B cell (primary cell): ENCODE results near the gene WSB2. TPM values are rescaled to one million over a fixed set of nuclear protein-coding genes. Genes with fewer than 3 reads are reported as not detected.
"Not testable (repeated sequence)": the region's sequence is repeated elsewhere in the genome, so short reads cannot be mapped to it uniquely, and the experiment has no call there.

Experiments used
- ATAC-seq: fragments of 200-7000 bp; cut with Tn5 transposase; one replicate; pipeline ENCODE4 v1.10.0; 2021; ENCODE audit warnings: low read depth, mild to moderate bottlenecking, moderate number of reproducible peaks, moderate library complexity
- CTCF ChIA-PET: fragments of 350-600 bp; sonication (Branson Sonifier 250); formaldehyde crosslinking; loops from one replicate; lab custom pipeline; 2021; ENCODE audit warnings: antibody characterized with exemption, inconsistent platforms; lab: Charles Lee
- POLR2A ChIA-PET: fragments of 350-600 bp; sonication (Branson Sonifier 250); formaldehyde crosslinking; loops from one replicate; lab custom pipeline; 2021; ENCODE audit warnings: antibody characterized with exemption; lab: Charles Lee
- DNase-seq: peaks from one replicate; pipeline ENCODE4 v3.0.0; 2013
- H2AFZ ChIP-seq: 2 replicates; pipeline ENCODE4 v1.6.1; 2012; ENCODE audit warnings: mild to moderate bottlenecking, low read depth, low read length; ENCODE audit not compliant: insufficient read depth, poor library complexity, severe bottlenecking
- H3K27ac ChIP-seq, 2 donors: 1 replicate in 1 of 2; 2 replicates in 1 of 2; pipeline ENCODE4 v1.5.1; 2012 to 2013; ENCODE audit warnings: low read length in 2 of 2, mild to moderate bottlenecking in 2 of 2, moderate library complexity in 1 of 2
- H3K27me3 ChIP-seq, 4 experiments: fragments of 200-600 bp in 1 of 4; sonication (generic) in 1 of 4; replicated peaks in 1 of 4; 1 replicate in 2 of 4; 2 replicates in 2 of 4; pipeline versions ENCODE4 v1.6.1 to v1.7.0; 2013 to 2016; ENCODE audit warnings: low read length in 3 of 4, mild to moderate bottlenecking in 2 of 4, mixed read lengths in 1 of 4, moderate library complexity in 1 of 4; ENCODE audit not compliant: insufficient read depth in 4 of 4, control insufficient read depth in 3 of 4; ENCODE audit errors: control extremely low read depth in 1 of 4
- H3K36me3 ChIP-seq, 2 experiments: replicated peaks in 1 of 2; 1 replicate in 1 of 2; 2 replicates in 1 of 2; pipeline versions ENCODE4 v1.6.1 to v1.7.1; 2013; ENCODE audit warnings: low read length in 1 of 2; ENCODE audit not compliant: insufficient read depth in 2 of 2, control insufficient read depth in 1 of 2; ENCODE audit errors: control extremely low read depth in 1 of 2, extremely low read depth in 1 of 2
- H3K4me1 ChIP-seq, 2 donors: fragments of 200-600 bp in 1 of 2; sonication (generic) in 1 of 2; 1 replicate in 1 of 2; 2 replicates in 1 of 2; pipeline versions ENCODE4 v1.5.1 to v1.6.1; 2013 to 2017; ENCODE audit warnings: low read length in 2 of 2; ENCODE audit not compliant: control insufficient read depth in 2 of 2, insufficient read depth in 2 of 2
- H3K4me2 ChIP-seq: replicated peaks from 2 replicates; pipeline ENCODE3; 2012; ENCODE audit warnings: mild to moderate bottlenecking, low read depth, low read length; ENCODE audit not compliant: poor library complexity, severe bottlenecking
- H3K4me3 ChIP-seq, 5 experiments: fragments of 200-600 bp in 1 of 5; sonication (generic) in 1 of 5; 1 replicate in 3 of 5; 2 replicates in 2 of 5; pipeline versions ENCODE4 v1.5.1 to v1.7.0; 2011 to 2016; ENCODE audit warnings: low read length in 4 of 5, mild to moderate bottlenecking in 4 of 5, low read depth in 2 of 5, control low read depth in 1 of 5, moderate library complexity in 1 of 5; ENCODE audit not compliant: insufficient read depth in 1 of 5; ENCODE audit errors: control extremely low read depth in 1 of 5, extremely low read depth in 1 of 5
- H3K79me2 ChIP-seq: fragments of 200-600 bp; sonication (generic); one replicate; pipeline ENCODE4 v1.6.0; 2016; ENCODE audit warnings: low read length; ENCODE audit not compliant: control insufficient read depth, insufficient read depth
- H3K9ac ChIP-seq: fragments of 200-600 bp; sonication (generic); 2 replicates; pipeline ENCODE4 v1.6.1; 2017; ENCODE audit warnings: mild to moderate bottlenecking, low read length, moderate library complexity
- H3K9me3 ChIP-seq, 3 donors: one replicate each; pipeline versions ENCODE4 v1.6.1 to v1.7.1; 2013; ENCODE audit warnings: low read length in 2 of 3; ENCODE audit not compliant: control insufficient read depth in 2 of 3, insufficient read depth in 1 of 3; ENCODE audit errors: control extremely low read depth in 1 of 3
- H4K20me1 ChIP-seq: 2 replicates; pipeline ENCODE4 v1.6.0; 2012; ENCODE audit warnings: mild to moderate bottlenecking, low read length; ENCODE audit not compliant: insufficient read depth, control insufficient read depth, poor library complexity, severe bottlenecking
- H3K27ac Mint-ChIP-seq: one replicate; pipeline ENCODE4 v1.8.0; 2021; ENCODE audit warnings: mixed read lengths
- H3K27me3 Mint-ChIP-seq: one replicate; pipeline ENCODE4 v1.8.0; 2021; ENCODE audit warnings: mixed read lengths
- H3K4me1 Mint-ChIP-seq: one replicate; pipeline ENCODE4 v1.8.0; 2021; ENCODE audit warnings: mixed read lengths
- H3K4me3 Mint-ChIP-seq: one replicate; pipeline ENCODE4 v1.8.0; 2021; ENCODE audit warnings: mixed read lengths
- H3K9me3 Mint-ChIP-seq: one replicate; pipeline ENCODE4 v1.8.0; 2022; ENCODE audit warnings: mixed read lengths; ENCODE audit not compliant: insufficient read depth
- CTCF ChIP-seq: fragments of 200-600 bp; IDR thresholded peaks from one replicate; pipeline ENCODE4 v1.8.0; 2022; ENCODE audit warnings: antibody characterized with exemption, mild to moderate bottlenecking
- EZH2 ChIP-seq: IDR thresholded peaks from 2 replicates; pipeline ENCODE4 v1.6.1; 2012; ENCODE audit warnings: borderline replicate concordance, low read depth, mild to moderate bottlenecking, moderate library complexity, low read length; ENCODE audit not compliant: insufficient read depth, poor library complexity, severe bottlenecking
- WGBS: methylation state at CpG from one replicate; pipeline ENCODE4 v1.1.5; 2013; ENCODE audit warnings: missing lambda C conversion rate; ENCODE audit not compliant: insufficient coverage; 5-methylcytosine and 5-hydroxymethylcytosine counted together
- intact Hi-C: fragments of 100-400 bp; cut with micrococcal nuclease; formaldehyde crosslinking; loops from one replicate; pipeline ENCODE4 v1.10.0; 2022
- polyA plus RNA-seq: library from polyadenylated mRNA; depleted of rRNA; stranded (reverse); fragments of >200 nt; gene quantifications from 2 replicates; pipeline ENCODE4 v1.2.3, GENCODE V29; 2012
- total RNA-seq, 2 donors: library from RNA; stranded (reverse); fragments of 120-200 nt in 1 of 2; gene quantifications; 1 replicate in 1 of 2; 2 replicates in 1 of 2; pipeline versions ENCODE4 v1.2.3 to v1.2.4, GENCODE V29; 2013 to 2022

Gene WSB2
- total and polyA plus RNA-seq, 2 donors (not counting 1 experiment from before 2014, with no cell fraction given) = 12.3 to 21.4 TPM

- no peak overlapping the region for H3K27ac Mint-ChIP-seq
- 99% methylated on average over 9 of the region's 9 CpGs for WGBS
- H3K4me3 Mint-ChIP-seq = no peak overlapping the region
Measured at GRCh38 chr12:118089782-118090181, 28.8 kb upstream of the WSB2 start.

GRCh38 chr12:118082161-118082560, 21.2 kb upstream of the WSB2 start:
- Histone ChIP-seq H3K4me2 (no peak overlapping the region), H3K36me3 (no peaks in the 10 kb centered on the region), H4K20me1 (no peaks in the 10 kb centered on the region), H3K79me2 (no peaks in the 10 kb centered on the region), H3K27me3 (no peaks in the 10 kb centered on the region), H3K9me3 (no peaks in the 10 kb centered on the region), H3K4me1 (no peaks in the 10 kb centered on the region), H3K27ac (no peak overlapping the region), H3K4me3 (no peak overlapping the region), H2AFZ (no peak overlapping the region), H3K9ac (no peak overlapping the region)
- Mint-ChIP-seq H3K27me3 (no peaks in the 10 kb centered on the region), H3K27ac (no peak overlapping the region), H3K9me3 (no peaks in the 10 kb centered on the region), H3K4me1 (no peaks in the 10 kb centered on the region), H3K4me3 (no peak overlapping the region)
- ChIA-PET CTCF (no interaction called here), POLR2A (no interaction called here)
- DNase-seq = no peak
- TF ChIP-seq EZH2 = no peak
- TF ChIP-seq CTCF = no peak
- intact Hi-C loops = no loop called here
- WGBS = 98% methylated on average over 7 of the region's 9 CpGs
- no peak for ATAC-seq

More at GRCh38 chr12:118089782-118090181, 28.8 kb upstream of the WSB2 start:
- H3K27me3 ChIP-seq = no peaks in the 10 kb centered on the region
- no peak overlapping the region for H3K4me3 ChIP-seq
- ATAC-seq (no peak), DNase-seq (no peak)
- H3K27ac ChIP-seq = no peak overlapping the region
- H3K9ac ChIP-seq = no peak overlapping the region
- POLR2A ChIA-PET = no interaction called here
- H3K4me2 ChIP-seq = no peak overlapping the region
- H3K9me3 ChIP-seq = no peaks in the 10 kb centered on the region
- intact Hi-C loops = no loop called here
- CTCF ChIA-PET = no interaction called here
- no peaks in the 10 kb centered on the region for H3K4me1 ChIP-seq
- Mint-ChIP-seq H3K9me3 (no peaks in the 10 kb centered on the region), H3K4me1 (no peaks in the 10 kb centered on the region), H3K27me3 (no peaks in the 10 kb centered on the region)
- H4K20me1 ChIP-seq = no peaks in the 10 kb centered on the region
- H2AFZ ChIP-seq = no peak overlapping the region
- H3K36me3 ChIP-seq = no peaks in the 10 kb centered on the region
- TF ChIP-seq CTCF (no peak), EZH2 (no peak)
- H3K79me2 ChIP-seq = no peaks in the 10 kb centered on the region

GRCh38 chr12:118081521-118081920, 20.5 kb upstream of the WSB2 start:
- H4K20me1 ChIP-seq, H2AFZ ChIP-seq, H3K9ac ChIP-seq, DNase-seq, H3K79me2 ChIP-seq, ATAC-seq, intact Hi-C loops, H3K4me1 Mint-ChIP-seq, H3K9me3 ChIP-seq, H3K4me3 Mint-ChIP-seq, H3K27ac ChIP-seq, H3K4me3 ChIP-seq, CTCF ChIA-PET, POLR2A ChIA-PET, H3K4me2 ChIP-seq, H3K27me3 Mint-ChIP-seq, H3K27me3 ChIP-seq, H3K27ac Mint-ChIP-seq, H3K9me3 Mint-ChIP-seq, H3K4me1 ChIP-seq, H3K36me3 ChIP-seq: not testable (repeated sequence)
- 100% methylated on average over 2 of the region's 9 CpGs for WGBS
